Gastroesophageal sphincter (tissue), 4 donors: ENCODE measurements around the gene CDC42BPG. TPM values are rescaled to one million over a fixed set of nuclear protein-coding genes. Genes with fewer than 3 reads are reported as not detected.

Experiments used
- ATAC-seq: fragments of 150-250 bp; one replicate; pipeline ENCODE4 v1.9.1; 2016; ENCODE audit warnings: mild to moderate bottlenecking, moderate library complexity
- H3K27ac ChIP-seq, 4 donors: fragments of 200-600 bp; sonication (generic) in 3 of 4; 1 replicate in 3 of 4; 2 replicates in 1 of 4; pipeline ENCODE4 v1.5.1; 2016 to 2019
- H3K27me3 ChIP-seq: fragments of 200-600 bp; sonication (generic); one replicate; pipeline ENCODE4 v1.5.1; 2019
- H3K36me3 ChIP-seq, 2 donors: fragments of 200-600 bp; sonication (generic); one replicate each; pipeline ENCODE4 v1.5.1; 2019; ENCODE audit warnings: control low read depth in 1 of 2
- H3K4me1 ChIP-seq, 3 donors: fragments of 200-600 bp; sonication (generic); 1 replicate in 2 of 3; 2 replicates in 1 of 3; pipeline ENCODE4 v1.5.1; 2016 to 2019; ENCODE audit warnings: control low read depth in 2 of 3
- H3K4me3 ChIP-seq, 2 donors: fragments of 200-600 bp; sonication (generic); one replicate each; pipeline ENCODE4 v1.5.1; 2019; ENCODE audit warnings: mild to moderate bottlenecking in 1 of 2, moderate library complexity in 1 of 2
- H3K9me3 ChIP-seq, 3 donors: fragments of 200-600 bp; sonication (generic); one replicate each; pipeline ENCODE4 v1.5.1; 2017 to 2019; ENCODE audit warnings: control low read depth in 2 of 3
- EP300 ChIP-seq: sonication (generic); formaldehyde crosslinking; IDR thresholded peaks from one replicate; pipeline ENCODE4 v1.6.1; 2017; ENCODE audit warnings: antibody characterized with exemption, mild to moderate bottlenecking
- POLR2A ChIP-seq, 2 donors: fragments of 450-650 bp; IDR thresholded peaks; one replicate each; pipeline ENCODE4 v1.6.1; 2017; ENCODE audit warnings: antibody characterized with exemption in 2 of 2, mild to moderate bottlenecking in 2 of 2, moderate library complexity in 1 of 2
- POLR2AphosphoS5 ChIP-seq: sonication (generic); formaldehyde crosslinking; IDR thresholded peaks from one replicate; pipeline ENCODE4 v1.6.1; 2017; ENCODE audit warnings: antibody characterized with exemption
- WGBS, 2 donors: methylation state at CpG; one replicate each; pipeline ENCODE4 v1.1.5; 2018; ENCODE audit warnings: low coverage in 1 of 2; 5-methylcytosine and 5-hydroxymethylcytosine counted together
- total RNA-seq, 4 donors: library from RNA; depleted of rRNA; stranded (reverse); fragments of >200 nt; gene quantifications; one replicate each; pipeline ENCODE4 v1.1.0, GENCODE V29; 2016
- TF ChIP-seq, protein P1 (sequence below), 4 experiments: fragments of 200-600 bp in 2 of 4; fragments of 450-650 bp in 2 of 4; sonication (generic) in 1 of 4; IDR thresholded peaks; one replicate each; pipeline ENCODE4 v1.5.1; 2017 to 2019; ENCODE audit warnings: antibody characterized with exemption in 4 of 4, mild to moderate bottlenecking in 2 of 4, moderate library complexity in 2 of 4

CDC42BPG gene
- total RNA-seq, 4 donors from 2014 or later = 0.08 to 0.94 (median 0.22) TPM

DNA sequence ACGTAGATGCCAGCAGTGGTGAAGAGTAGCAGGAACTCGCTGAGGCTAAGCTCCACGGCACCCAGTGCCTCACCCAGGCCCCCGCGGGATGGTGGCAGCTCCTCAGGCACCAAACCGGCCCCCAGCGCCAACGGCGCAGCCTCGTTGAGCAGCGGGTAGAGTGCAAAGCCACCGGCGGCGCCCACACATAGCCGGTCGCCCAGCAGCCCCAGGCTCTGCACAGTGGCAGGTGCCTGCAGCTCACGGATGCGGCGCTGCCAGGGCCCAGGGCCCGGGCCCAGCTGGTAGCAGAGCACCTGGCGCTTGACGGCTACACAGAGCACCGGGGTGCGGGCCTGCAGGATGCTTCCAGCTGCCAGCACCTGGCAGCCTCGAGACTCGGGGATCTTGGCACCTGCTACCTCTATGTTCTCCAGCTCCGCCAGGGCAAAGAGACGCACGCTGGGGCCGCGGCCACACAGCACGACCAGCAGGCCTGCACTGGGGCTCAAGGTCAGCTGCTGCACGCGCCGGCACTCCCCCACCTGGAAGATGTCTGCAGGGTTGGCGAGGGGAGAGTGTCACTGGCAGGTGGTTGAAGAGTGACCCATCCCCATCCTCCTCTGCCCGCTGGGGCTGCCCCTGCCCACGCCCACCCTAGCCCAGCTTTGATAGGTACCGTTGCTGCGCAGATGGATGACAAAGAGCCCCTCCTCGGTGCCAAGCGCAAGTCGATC is 14.8 kb downstream of the CDC42BPG start:
- no peak for ATAC-seq
- WGBS, 2 donors = 95% methylated on average over 14 of the region's 43 CpGs; no CpG with 5 or more reads in 1 of the 2 donors
- Histone ChIP-seq H3K27ac (no peak overlapping the region), H3K4me1 (no peaks in the 10 kb centered on the region), H3K4me3 (no peak overlapping the region), H3K36me3 (no peaks in the 10 kb centered on the region), H3K9me3 (no peaks in the 10 kb centered on the region), H3K27me3 (no peaks in the 10 kb centered on the region)
- no peak for TF ChIP-seq EP300
- TF ChIP-seq POLR2AphosphoS5 = no peak
- TF ChIP-seq, protein P1, sequence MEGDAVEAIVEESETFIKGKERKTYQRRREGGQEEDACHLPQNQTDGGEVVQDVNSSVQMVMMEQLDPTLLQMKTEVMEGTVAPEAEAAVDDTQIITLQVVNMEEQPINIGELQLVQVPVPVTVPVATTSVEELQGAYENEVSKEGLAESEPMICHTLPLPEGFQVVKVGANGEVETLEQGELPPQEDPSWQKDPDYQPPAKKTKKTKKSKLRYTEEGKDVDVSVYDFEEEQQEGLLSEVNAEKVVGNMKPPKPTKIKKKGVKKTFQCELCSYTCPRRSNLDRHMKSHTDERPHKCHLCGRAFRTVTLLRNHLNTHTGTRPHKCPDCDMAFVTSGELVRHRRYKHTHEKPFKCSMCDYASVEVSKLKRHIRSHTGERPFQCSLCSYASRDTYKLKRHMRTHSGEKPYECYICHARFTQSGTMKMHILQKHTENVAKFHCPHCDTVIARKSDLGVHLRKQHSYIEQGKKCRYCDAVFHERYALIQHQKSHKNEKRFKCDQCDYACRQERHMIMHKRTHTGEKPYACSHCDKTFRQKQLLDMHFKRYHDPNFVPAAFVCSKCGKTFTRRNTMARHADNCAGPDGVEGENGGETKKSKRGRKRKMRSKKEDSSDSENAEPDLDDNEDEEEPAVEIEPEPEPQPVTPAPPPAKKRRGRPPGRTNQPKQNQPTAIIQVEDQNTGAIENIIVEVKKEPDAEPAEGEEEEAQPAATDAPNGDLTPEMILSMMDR (IDR thresholded peaks at IDR 0.05) = no peak
- no peak for TF ChIP-seq POLR2A (IDR thresholded peaks at IDR 0.05)

GRCh38 chr11:64827451-64827839 is 17.0 kb downstream of the CDC42BPG start:
- WGBS, 2 donors = 60% methylated on average over 1 of the region's 22 CpGs; no CpG with 5 or more reads in 1 of the 2 donors
- no peak for ATAC-seq
- H3K9me3 ChIP-seq = no peaks in the 10 kb centered on the region

GRCh38 chr11:64826578-64827450 is 17.6 kb downstream of the CDC42BPG start:
- Histone ChIP-seq H3K4me3 (no peak overlapping the region), H3K4me1 (no peaks in the 10 kb centered on the region), H3K9me3 (no peaks in the 10 kb centered on the region), H3K27me3 (peaks cover 9% of the 10 kb centered on the region), H3K36me3 (no peaks in the 10 kb centered on the region), H3K27ac (no peak overlapping the region)
- no peak for ATAC-seq
- WGBS, 2 donors = 92% methylated on average over 19 of the region's 52 CpGs; no CpG with 5 or more reads in 1 of the 2 donors
- TF ChIP-seq POLR2AphosphoS5 (no peak), EP300 (no peak), POLR2A (IDR thresholded peaks at IDR 0.05) (no peak)
- TF ChIP-seq, protein P1 (IDR thresholded peaks at IDR 0.05) = no peak

More at GRCh38 chr11:64827451-64827839, 17.0 kb downstream of the CDC42BPG start:
- Histone ChIP-seq H3K36me3 (no peaks in the 10 kb centered on the region), H3K4me1 (no peaks in the 10 kb centered on the region), H3K27me3 (peaks cover 9% of the 10 kb centered on the region), H3K4me3 (no peak overlapping the region), H3K27ac (no peak overlapping the region)
- TF ChIP-seq EP300 (no peak), POLR2AphosphoS5 (no peak), POLR2A (IDR thresholded peaks at IDR 0.05) (no peak)
- TF ChIP-seq, protein P1 (IDR thresholded peaks at IDR 0.05) = no peak

DNA sequence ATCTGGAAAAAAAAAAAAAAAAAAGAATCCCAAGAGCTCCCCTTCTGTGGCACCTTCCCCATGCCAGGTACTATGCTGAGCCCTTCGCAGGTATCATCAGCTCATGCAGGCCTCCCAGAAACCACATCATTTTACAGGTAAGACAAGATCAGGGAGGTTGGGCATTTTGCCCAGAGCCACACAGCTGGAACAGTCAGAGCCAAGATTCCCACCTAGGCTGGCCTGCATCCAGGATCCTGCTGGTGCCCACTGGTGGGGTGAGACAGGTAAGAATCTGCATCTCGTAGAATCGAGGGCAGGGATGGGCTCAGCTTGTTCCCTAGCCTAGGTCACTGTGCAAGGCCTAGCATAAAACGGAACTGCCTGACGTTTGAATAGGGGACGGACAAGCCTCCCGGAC is 18.4 kb downstream of the CDC42BPG start:
- H3K36me3 ChIP-seq = no peaks in the 10 kb centered on the region
- no peak overlapping the region for H3K4me3 ChIP-seq
- WGBS, 2 donors = 80 to 100% methylated on average over 1 to 4 of the region's 7 CpGs
- no peak for ATAC-seq
- H3K9me3 ChIP-seq = no peaks in the 10 kb centered on the region
- H3K27me3 ChIP-seq = peaks cover 9% of the 10 kb centered on the region
- TF ChIP-seq POLR2AphosphoS5 (no peak), POLR2A (IDR thresholded peaks at IDR 0.05) (no peak), EP300 (no peak)
- TF ChIP-seq, protein P1 (IDR thresholded peaks at IDR 0.05) = no peak
- H3K4me1 ChIP-seq = no peaks in the 10 kb centered on the region
- H3K27ac ChIP-seq = no peak overlapping the region
